ENCODE results near the gene UNC5A.

GRCh38 chr5:176776141-176776865 lies 34.1 kb upstream of the UNC5A start:
- TF ChIP-seq EZH2 (IDR thresholded peaks at IDR 0.05; ENCODE audit: low read depth): no peak
- TF ChIP-seq CTCF (conservative IDR thresholded peaks at IDR 0.05): no peak

Measured in PC-9 (cell line).